ENCODE data around the gene HEXB. TPM values are rescaled to one million over a fixed set of nuclear protein-coding genes. Genes with fewer than 3 reads are reported as not detected.

The HEXB gene
- total RNA-seq, 3 donors from 2014 or later, result 132 to 169 (median 148) TPM

DNA sequence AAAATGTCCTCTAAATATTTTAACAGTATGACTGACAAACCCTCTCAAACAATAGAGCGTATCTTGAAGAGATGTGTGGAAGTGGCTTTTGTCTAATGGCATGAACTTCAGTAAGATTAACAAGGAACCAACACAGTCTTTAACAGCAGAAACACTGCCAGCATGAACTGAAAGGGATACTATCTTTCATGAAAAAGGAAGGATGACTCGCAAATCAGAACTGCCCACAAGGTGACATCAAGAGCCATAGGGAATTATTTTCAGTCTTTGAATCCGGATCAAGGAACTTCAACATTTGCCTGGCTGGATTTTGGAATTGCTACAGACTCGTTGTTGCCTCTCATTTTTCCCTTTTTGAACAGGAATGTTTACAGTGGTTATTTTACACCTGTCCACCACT is 5.1 kb upstream of the HEXB start:
- no peak for ATAC-seq
- TF ChIP-seq, protein P1, sequence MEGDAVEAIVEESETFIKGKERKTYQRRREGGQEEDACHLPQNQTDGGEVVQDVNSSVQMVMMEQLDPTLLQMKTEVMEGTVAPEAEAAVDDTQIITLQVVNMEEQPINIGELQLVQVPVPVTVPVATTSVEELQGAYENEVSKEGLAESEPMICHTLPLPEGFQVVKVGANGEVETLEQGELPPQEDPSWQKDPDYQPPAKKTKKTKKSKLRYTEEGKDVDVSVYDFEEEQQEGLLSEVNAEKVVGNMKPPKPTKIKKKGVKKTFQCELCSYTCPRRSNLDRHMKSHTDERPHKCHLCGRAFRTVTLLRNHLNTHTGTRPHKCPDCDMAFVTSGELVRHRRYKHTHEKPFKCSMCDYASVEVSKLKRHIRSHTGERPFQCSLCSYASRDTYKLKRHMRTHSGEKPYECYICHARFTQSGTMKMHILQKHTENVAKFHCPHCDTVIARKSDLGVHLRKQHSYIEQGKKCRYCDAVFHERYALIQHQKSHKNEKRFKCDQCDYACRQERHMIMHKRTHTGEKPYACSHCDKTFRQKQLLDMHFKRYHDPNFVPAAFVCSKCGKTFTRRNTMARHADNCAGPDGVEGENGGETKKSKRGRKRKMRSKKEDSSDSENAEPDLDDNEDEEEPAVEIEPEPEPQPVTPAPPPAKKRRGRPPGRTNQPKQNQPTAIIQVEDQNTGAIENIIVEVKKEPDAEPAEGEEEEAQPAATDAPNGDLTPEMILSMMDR (IDR thresholded peaks at IDR 0.05), result no peak
- intact Hi-C loops (cut with DNase I, micrococcal nuclease), result no loop called here
- H3K36me3 ChIP-seq (ENCODE audit: low read depth), result no peaks in the 10 kb centered on the region
- H3K9me3 ChIP-seq, result no peaks in the 10 kb centered on the region
- no peak for DNase-seq
- H3K4me3 ChIP-seq, result no peak overlapping the region
- H3K4me1 ChIP-seq (ENCODE audit: low read depth), result no peaks in the 10 kb centered on the region

DNA sequence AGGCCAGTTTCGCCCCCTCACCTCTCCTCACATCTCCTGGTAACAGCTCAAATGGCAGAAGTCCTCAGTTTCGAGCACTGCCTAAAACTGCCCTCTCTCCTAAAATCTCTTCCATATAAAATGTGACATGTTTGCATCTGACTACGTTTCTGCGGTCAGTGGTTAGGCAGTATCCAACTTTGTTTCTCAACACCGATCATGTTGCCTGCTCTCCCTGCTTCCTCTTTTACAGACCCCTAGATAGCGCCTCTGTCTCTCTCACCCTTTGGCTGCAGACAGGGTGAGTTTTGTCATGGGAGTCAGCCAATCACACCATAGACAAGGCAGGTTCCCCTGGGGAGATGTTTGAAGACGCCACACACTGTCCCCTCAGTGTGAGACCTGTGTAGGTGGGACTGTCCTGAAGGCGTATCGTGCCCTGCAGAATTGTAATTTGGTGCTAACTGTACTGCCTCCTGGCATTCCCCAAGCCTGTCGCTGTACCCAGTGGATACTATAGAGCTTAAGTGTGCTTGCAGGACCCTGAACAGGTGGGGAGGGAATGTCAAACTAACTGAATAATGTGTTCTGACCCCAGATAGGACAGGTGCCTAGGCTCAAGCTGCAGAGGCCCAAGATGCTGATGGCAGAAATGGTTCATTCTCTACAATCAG is 1.1 kb downstream of the HEXB start:
- TF ChIP-seq, protein P1 (IDR thresholded peaks at IDR 0.05), result no peak
- H3K4me3 ChIP-seq, result no peak overlapping the region
- intact Hi-C loops (cut with DNase I, micrococcal nuclease), result no loop called here
- peaks cover 15% of the 10 kb centered on the region for H3K4me1 ChIP-seq (ENCODE audit: low read depth)
- H3K9me3 ChIP-seq, result no peaks in the 10 kb centered on the region
- DNase-seq, result peak in 2 of 3 donors; percentile 28 to 35
- H3K36me3 ChIP-seq (ENCODE audit: low read depth), result no peaks in the 10 kb centered on the region
- peak; percentile 40 for ATAC-seq

DNA sequence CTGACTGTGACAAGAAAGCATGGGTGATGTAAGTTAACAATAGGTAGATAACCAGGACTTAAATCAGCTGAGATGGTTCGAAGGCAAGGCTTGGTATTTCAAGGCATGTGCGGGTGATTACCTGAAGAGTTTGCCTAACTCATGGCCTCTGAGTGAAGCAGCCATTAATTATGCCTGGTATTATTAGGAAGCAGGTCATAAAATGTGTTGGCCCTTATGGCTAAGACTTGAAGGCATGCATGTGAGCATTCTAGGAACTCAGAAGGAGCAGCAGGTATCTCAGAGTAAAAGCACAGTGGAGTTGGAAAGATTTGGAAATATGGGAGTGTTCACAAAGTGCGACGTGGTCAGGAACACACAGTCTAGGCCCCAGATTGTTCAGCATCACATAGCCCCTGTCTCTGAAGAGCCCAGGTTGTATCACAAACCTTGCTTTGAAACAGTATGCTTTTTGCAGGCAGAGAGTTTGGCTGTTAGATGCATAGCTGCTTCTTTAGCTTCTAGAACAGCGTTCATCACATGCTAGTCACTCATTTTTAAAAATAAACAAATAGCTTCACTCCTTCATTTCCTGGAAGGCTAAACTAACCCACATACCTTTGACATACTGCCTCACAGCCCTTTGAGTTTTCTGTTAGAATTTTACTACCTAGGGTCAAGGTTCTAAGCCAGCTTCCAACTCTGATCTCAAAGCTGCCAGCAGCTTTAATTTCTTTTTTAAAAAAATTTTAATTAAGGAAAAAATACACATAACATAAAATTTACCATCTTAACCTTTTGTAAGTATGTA is 2.1 kb downstream of the HEXB start:
- Histone ChIP-seq H3K36me3 (ENCODE audit: low read depth) (no peaks in the 10 kb centered on the region), H3K4me3 (no peak overlapping the region), H3K4me1 (ENCODE audit: low read depth) (peaks cover 15% of the 10 kb centered on the region), H3K9me3 (no peaks in the 10 kb centered on the region)
- intact Hi-C loops (cut with DNase I, micrococcal nuclease), result no loop called here
- TF ChIP-seq, protein P1 (IDR thresholded peaks at IDR 0.05), result no peak
- DNase-seq, result no peak
- peak; percentile 6 for ATAC-seq

DNA sequence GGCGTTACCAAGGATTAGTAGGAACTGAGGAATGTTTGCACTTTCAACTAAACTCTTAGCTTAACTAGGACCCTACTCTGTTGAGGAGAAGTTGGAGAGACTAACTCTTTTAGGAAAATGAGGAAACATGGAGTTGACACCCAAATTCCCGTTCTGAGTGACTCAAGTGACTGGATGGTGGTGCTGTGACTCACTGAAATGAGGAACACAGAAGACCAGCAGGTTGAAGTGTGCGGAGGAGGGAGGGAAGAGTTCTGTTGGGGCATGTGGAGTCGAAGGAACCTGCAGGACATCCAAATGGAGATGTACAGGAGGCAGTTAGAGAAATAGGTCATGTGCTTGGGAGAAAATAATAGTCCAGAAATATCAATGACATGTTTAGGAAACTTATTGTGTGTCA is 8.2 kb downstream of the HEXB start:
- TF ChIP-seq, protein P1 (IDR thresholded peaks at IDR 0.05), result no peak
- intact Hi-C loops (cut with DNase I, micrococcal nuclease), result no loop called here
- Histone ChIP-seq H3K9me3 (no peaks in the 10 kb centered on the region), H3K4me3 (no peak overlapping the region), H3K4me1 (ENCODE audit: low read depth) (no peaks in the 10 kb centered on the region), H3K36me3 (ENCODE audit: low read depth) (no peaks in the 10 kb centered on the region)
- ATAC-seq (no peak), DNase-seq (no peak)

GRCh38 chr5:74717596-74717995 is 32.6 kb downstream of the HEXB start:
- ATAC-seq (no peak), DNase-seq (no peak)
- TF ChIP-seq, protein P1 (IDR thresholded peaks at IDR 0.05), result no peak
- H3K9me3 ChIP-seq, result no peaks in the 10 kb centered on the region
- intact Hi-C loops (cut with DNase I, micrococcal nuclease), result no loop called here
- peaks cover 6% of the 10 kb centered on the region for H3K36me3 ChIP-seq (ENCODE audit: low read depth)
- H3K4me3 ChIP-seq, result no peak overlapping the region
- H3K4me1 ChIP-seq (ENCODE audit: low read depth), result no peaks in the 10 kb centered on the region
